Measurements from ENCODE around the gene MPP1.
"Not testable (repeated sequence)": the region's sequence is repeated elsewhere in the genome, so short reads cannot be mapped to it uniquely, and the experiment has no call there.

Gene MPP1

DNA sequence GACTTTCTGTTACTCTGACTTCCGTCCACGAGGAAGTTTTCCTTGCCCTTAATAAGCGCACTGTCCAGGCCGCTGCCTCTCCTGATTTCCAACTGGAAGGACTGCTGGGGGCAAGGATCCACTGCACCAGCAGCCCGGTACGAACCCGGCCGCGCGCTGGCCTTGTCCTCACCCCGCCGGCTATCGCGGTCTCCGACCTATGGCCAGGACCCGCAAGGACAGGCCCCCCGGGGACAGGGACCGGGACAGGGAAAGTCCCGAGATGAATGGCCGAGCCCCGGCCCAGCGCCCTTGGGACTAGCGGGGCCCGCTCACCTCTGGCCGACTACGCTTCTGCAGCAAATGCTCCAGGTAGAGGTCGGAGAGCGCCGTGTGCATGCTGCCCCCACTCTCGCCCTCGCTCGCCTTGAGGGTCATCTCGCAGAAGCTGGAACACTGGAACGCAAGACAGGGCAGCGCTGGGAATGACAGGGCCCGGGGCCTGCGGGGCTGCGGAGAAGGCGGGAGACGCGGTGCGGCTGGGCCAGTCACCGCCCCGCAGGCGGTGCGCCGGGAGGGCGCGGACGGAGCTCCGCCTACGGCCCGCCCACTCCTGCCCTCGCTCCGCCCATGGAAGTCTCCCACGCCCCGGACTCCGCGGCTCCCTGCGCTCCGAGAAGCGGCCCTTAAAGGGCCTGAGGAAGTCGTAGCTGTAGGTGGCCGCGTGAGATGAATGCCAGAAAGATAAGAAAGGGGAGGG lies at the start of gene MPP1:
Gene MPP1, minus strand, starts transcription at position 529 of the 739 bp plus-strand sequence. Its CDS starts 112 bp downstream, at position 417.
- DNase-seq (ENCODE audit: low spot score), result peak; percentile 71

DNA sequence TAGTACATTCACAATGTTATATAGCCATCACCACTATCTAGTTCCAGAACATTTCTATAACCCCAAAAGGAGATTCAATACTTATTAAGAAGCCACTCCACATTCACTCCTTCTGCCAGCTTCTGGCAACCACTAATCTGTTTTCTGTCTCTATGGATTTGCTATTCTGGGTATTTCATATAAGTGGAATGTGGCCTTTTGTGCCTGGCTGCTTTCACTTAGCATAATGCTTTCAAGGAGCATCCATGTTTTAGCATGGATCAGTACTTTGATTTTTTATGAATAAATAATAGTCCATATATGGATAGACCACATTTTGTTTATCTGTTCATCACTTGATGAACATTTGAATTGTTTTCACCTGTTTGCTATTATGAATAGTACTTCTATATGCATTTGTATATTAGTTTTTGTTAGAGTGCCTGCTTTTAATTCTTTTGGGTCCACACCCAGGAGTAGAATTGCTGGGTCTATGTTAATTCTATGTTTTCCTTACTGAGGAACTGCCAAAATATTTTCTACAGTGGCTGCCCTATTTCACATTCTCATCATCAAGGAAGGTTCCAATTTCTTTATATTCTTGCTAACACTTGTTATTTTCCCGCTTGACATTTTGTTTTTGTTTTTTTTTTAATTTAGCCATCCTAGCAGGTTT lies 45.8 kb upstream of the MPP1 start:
- no peak for DNase-seq (ENCODE audit: low spot score)

DNA sequence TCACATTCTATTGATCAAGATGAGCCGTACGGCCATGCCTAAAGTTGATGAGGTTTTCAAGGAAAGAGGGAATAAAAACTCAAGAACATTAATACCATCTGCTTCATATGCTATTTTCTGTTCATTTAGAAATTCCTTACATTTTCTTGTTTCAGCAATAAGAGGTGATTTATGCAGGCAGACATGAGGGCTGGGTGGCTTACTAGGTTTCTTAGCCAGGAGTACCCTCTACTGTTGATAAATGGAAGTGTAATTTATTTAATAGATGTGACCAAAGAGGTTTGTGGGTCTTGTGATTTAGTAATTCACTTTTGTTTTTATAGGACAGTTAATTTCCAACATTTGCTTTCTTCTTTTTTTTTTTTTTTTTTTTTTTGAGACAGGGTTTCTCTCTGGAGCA lies 35.6 kb upstream of the MPP1 start:
- peak; percentile 22 for DNase-seq (ENCODE audit: low spot score)

DNA sequence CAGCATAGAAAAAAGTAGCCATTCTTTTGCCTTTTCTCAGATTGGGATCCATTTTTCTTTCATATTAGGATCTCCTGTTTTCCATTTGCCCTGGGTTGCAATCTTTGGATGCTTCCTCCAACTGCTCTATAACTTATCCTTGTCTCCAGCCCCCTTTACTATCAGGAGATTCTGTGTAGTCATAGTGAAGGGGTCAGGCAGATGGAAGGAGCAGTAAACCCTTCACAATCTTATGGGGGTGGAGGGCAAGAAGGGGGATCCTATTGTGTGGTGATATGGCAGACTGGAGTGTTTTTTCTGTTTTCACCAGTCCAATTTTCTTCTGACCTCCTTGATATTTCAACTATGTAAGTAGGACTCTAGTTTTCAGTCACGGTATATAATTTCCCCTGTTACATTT lies 30.9 kb upstream of the MPP1 start:
- no peak for DNase-seq (ENCODE audit: low spot score)

DNA sequence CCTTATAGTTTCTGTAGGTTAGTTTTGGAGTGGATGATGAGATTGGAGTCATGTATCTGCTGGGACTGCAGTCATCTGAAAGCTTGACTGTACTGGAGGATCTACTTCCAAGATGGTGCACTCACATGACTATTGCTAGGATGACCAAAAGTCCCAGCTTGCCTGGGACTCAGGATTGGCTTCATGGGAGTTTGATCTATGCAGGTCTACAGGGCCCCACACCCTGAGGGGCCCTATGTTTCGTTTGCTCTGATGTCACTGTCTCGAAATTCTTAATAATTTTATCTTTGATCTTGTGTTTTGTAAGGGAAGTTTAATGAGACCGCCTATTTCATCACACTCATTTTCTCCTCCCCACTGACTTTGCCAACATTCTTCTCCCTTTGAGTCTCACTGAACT lies 29.3 kb upstream of the MPP1 start, which contains the start of gene SMIM9:
Gene SMIM9, minus strand, starts transcription at position 101 of the 400 bp plus-strand sequence. CDS start 3,806 bp downstream, outside the sequence.
- no peak for DNase-seq (ENCODE audit: low spot score)

DNA sequence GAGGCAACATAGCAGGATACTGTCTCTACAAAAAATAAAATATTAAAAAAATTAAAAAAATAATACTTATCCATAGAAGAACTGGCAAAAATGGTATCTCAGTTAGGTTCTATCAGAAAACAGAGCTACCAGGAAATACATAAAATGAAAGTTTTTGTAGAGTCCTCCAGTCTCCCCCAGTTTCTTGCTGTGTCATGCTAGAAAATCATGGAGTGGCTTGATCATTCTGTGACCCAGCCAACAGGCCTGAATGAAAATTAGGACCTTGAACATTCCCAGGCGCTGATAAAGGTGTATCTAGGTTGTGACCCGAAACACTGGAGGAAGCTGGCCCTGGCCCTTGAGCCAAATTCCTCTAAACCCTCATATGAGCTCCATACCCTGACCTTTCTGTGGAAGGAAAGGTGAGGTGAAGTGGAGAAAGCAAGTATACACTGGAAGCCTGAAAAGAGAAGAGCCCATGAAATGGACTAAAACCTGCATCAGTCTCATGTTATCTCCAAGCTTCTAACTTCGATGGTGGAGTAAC lies 28.5 kb upstream of the MPP1 start:
- DNase-seq (ENCODE audit: low spot score), result no peak

DNA sequence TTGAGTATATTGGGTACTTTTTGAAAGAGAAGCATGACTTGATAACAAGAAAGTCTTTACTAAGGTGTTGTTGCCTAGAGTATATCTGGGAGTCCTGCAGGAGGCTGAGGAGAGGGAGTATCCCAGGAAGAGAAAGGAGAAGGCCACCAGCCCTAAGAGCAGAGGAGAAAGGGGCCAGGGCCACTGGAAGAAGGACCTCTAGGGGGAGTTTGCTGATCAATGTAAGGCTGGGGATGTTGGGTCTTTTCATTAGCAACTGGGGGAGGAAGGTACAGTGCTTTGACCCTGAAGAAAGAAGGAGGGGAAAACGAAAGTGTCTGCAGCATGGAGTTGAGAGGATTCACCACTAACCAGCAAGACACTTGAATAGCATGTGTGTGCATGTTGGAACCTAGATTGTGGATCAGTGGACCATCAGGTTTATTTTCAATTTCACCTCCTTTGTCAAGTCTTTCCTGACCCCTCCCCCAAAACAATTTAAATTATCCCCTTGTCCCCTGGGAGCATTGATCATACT lies 24.7 kb upstream of the MPP1 start:
- DNase-seq (ENCODE audit: low spot score), result no peak

DNA sequence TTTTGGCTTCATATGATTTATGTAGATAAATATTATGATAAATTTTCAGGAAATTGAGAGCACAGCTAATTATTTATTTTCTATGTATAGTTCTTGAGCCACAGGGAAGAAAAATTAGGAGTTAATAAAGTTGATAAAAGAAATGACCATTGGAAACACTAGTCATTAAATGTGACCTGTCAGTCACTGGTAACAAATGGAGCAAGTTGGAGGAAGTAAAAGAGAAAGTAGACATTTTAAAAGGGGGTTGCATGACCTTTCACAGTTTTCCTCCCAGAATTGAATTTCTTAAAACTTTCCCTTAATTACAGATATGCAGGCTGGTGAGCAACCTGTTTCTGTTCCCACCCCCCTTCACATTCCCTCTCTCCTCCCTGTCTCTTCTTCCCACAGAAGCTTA lies 23.8 kb upstream of the MPP1 start:
- no peak for DNase-seq (ENCODE audit: low spot score)

DNA sequence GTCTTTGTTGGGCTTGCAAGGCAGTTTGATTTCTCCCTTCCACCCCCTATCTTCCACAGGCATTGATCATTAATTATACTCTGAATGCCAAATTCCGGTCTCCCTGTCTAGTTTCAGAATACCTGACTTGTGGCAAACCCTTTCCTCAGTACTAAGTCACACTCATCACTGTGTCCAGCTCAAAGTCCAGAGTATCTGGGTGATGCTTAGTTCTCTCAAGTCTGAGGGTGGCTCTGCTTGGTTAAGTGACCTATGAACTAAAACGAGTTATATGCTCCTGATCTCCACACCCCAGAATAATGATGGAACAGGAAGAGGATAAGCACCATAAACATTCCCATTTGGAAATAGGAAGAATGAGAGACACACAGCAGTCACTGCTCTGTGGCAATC lies 22.7 kb upstream of the MPP1 start:
- DNase-seq (ENCODE audit: low spot score), result no peak

DNA sequence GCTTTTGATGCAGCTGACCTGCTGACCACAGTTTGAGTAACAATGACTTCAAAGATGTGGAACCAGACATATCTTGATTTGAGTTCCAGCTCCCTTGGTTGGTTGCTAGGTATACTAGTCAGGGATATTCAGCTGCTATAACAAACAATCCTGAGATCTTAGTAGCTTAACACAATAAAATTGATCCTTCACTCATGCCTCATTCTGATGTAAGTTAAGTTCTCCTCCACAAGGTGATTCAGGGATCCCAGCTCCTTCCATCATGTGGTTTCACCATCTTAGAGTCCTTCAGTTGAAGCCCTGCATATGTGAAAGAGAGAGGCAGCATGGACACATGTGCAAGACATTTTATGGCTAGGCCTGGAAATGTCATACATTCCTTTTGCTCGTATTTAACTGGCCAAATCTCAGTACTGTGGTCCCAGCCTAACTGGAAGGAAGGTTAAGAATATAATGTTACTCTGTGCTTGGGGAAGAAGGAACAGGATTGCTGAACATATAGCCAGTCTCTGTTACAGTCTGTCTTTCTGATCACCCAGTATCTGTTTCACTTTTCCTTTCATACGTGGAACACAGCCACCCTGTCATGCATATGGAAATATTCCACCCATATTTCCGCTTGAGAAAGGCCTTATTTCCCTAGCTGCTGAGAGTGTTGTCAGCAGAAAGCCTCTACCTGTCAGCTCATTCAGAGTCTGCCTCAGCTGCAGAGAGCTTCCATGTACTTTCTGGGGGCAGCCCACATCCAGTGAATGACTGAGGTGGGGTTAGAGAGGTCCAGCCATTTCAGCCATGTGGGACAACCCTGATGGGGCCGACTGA lies 22.1 kb upstream of the MPP1 start:
- no peak for DNase-seq (ENCODE audit: low spot score)

DNA sequence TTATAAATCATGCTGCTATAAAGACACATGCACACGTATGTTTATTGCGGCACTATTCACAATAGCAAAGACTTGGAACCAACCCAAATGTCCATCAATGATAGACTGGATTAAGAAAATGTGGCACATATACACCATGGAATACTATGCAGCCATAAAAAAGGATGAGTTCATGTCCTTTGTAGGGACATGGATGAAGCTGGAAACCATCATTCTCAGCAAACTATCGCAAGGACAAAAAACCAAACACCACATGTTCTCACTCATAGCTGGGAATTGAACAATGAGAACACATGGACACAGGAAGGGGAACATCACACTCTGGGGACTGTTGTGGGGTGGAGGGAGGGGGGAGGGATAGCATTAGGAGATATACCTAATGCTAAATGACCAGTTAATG lies 20.3 kb upstream of the MPP1 start:
- DNase-seq (ENCODE audit: low spot score), result not testable (repeated sequence)

DNA sequence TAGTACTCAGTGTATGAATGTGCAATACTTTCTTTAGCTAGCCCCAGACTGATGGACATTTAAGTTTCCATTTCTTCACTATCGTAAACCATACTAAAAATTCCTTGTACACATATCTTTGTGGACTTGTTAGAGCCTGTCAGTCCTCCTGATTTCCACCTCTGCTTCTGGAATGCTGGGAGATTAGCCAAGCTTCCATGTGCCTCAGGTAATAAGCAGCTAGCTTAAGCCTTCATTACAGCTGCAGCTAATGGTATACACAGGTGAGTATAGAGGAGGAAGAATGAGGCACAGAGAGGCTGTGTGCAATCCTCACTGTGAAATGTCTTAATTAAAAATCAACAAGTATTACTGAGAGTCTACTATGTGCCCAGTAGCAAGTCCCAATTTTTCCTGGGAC lies 19.4 kb upstream of the MPP1 start:
- DNase-seq (ENCODE audit: low spot score), result no peak

DNA sequence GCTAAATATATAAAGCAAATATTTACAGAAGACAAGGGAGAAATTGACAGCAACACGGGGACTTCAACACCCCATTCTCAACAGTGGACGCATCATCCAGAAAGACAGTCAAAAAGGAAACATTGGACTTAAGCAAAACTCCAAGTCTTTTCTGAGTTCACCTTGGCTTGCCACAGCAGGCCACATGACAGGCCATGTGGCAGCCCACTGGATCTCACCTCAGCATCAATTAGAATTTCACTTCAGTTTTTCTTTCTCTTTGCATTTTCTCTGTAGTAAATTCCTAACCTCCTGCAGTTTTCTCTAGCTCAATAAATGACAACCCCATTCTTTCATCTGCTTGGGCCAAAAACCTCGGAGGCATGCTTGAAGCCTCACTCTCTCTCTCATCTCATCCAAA lies 16.7 kb upstream of the MPP1 start:
- DNase-seq (ENCODE audit: low spot score), result no peak

DNA sequence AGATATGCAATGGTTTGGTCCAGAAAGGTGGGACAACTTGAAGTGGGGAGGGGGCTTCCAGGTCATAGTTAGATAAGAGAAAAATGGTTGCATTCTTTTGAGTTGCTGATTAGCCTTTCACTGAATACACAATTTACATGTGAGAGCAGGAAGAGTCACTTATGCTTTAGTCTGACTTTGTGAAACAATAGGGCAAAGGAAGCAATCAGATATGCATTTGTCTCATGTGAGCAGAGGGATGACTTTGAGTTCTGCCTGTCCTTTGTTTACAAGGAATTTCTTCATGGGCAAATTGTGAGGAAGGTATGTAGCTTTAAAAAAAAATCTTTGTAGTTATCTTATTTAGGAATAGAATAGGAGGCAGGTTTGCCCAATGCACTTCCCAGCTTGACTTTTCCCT lies 16.2 kb upstream of the MPP1 start:
- no peak for DNase-seq (ENCODE audit: low spot score)

DNA sequence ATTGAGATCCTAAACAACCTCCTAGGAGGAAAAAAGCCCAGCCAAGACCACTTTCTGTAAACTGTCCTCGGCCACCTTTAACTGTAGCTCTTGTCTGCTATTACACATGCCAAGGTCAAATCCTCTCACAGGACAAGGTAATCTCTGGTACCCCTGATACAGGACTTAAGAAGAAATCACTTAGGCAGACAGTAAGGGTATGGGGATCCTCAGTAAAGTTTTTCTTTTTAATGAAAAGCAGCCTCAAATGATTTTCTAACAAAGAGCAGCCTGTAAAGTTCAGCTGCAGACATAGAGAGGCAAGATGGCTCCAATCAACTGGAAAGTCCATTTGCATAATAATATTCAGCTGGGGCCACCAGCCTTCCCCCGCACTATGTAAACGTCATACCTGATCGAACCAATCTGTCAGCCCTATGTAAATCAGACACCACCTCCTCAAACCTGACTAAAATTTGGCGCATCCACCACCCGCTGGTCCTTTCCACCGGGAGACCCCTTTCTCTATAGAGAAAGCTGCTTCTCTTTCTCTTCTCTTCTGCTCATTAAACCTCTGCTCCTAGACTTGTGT lies 14.6 kb upstream of the MPP1 start:
- no peak for DNase-seq (ENCODE audit: low spot score)

DNA sequence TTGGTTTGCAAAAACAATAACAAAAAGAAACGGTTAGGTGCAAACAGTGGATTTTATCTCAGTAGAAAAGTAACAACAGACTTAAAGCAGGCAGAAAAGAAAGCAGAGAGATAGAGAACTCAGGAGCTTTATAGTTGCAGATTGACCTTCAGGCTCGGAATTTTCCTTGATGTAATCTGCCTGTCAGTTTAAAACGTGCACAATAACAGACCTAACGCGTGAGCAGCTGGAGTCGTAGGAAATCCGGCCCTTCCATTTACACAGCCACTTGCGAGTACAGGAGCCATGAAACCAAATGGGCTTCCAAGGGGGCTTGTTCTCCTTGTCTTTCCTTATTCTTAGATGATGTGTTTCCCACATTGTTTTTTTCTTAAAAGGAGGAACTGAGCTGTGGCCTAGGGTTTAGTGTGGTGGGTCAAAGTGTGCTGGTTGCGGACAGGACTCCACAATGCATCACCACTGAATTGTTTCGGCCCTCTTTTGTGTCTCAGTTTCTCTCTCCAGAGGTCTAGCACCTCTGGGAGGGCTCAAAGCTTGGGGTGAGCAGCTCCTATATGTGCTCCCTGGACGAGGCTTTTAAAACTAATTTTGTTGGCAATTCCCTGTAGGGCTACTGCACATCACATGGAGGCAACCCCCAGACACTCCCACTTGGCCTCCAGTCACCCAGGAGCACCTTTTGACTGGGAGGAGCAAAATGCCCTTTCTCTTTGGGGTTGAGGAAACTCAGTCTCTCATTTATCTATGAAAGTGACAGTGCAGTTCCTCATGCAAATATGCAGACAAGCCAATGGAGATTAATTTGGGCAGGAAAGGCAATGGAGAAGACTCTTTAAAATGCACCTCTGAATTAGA lies 13.9 kb upstream of the MPP1 start:
- DNase-seq (ENCODE audit: low spot score), result no peak

DNA sequence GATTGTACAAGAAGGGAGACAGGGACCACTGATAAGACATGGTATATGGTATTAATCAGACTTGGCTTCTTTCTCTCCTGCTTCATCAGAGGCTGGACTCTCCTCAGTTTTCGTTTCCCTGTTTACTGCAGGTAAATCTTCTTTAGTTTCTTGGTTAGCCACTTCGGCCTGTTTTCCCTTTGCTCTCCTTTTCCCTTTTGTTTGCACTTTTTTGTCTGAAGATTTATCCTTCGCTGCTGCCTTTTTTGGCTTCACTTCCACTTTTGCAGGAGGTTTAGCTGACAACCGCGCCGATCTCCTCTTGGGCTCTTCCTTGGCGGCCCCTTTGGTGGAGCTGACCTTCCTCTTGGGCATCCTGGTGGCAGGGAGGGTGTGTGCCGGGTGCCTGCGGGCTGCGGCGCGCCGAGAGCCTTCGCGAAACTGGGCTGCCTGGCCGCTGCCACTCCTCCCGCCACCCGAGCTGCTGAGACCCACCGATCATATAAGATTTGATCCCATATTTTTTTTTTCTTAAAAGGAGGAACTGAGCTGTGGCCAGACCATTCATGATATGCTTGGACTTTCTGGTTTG lies 11.8 kb upstream of the MPP1 start:
- DNase-seq (ENCODE audit: low spot score), result not testable (repeated sequence)

DNA sequence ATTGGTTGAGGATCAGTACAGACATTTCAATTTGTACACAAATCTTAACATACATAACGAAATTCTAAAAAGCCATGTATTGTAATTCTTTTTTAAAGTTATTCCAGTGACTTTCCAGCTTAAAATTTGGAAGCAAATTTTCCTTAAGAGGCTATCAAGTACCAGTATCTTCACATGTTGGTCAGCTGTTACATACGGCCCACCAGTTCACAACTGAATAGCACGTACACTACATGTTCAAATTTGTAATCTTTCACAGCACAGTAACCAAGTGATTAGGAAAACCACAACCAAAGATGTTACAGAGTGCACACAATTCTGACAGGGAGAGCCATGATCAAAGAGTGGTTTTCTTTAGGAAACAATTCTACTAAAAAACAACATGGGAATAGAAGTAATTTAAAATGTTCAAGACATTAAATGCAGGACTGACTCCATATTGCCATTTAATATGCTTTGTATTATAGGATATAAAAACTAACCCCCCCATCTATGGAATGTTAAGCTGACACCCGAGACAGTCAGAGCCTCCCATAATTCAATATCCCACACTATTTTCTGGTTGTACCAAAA lies 11.1 kb upstream of the MPP1 start:
- DNase-seq (ENCODE audit: low spot score), result not testable (repeated sequence)

DNA sequence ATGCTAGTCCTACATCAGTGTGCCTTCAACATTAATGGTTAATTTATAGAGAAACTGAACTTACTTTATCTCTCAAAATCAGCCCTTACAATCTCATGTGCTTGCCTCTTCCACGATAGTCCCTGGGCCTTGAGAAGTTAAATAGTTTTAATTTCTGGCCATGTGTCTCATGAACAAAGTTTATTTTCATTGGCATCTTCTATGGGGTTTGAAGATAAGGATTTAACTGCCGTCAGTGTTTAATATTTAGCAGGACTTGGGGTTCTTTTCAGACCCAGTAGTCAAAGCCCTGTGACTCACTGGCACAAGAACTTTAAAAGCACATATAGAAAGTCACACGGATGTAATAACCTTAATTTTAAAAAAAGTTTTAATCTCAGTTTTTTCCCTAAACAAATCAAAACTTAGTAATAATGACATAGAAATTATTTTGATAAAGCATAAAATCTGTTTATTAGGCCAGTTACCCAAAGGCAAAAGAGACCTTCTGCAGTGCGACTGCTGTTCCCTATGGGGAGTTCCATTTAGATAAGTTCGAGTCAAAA lies 10.1 kb upstream of the MPP1 start:
- no peak for DNase-seq (ENCODE audit: low spot score)

DNA sequence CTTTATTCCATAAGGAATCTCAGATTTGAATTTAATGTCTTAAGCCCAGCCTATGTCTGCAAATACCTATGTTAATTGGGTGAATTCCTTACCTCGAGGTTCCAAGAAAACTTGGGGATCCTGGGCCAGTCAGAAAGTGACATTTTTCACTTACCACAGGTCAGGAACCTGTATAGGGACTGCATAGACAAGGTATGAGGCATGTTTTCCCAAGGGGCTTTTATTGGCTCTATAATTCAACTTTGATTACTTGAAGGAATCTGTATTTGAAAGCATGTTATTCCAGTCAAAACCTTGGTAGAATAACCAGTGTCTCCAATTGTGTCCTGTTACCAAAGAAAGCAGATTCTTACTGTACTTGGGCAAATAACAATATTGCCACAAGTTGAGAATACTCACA lies 8.5 kb upstream of the MPP1 start:
- no peak for DNase-seq (ENCODE audit: low spot score)
